Measurements from ENCODE around the gene ACOT11.

The ACOT11 gene

DNA sequence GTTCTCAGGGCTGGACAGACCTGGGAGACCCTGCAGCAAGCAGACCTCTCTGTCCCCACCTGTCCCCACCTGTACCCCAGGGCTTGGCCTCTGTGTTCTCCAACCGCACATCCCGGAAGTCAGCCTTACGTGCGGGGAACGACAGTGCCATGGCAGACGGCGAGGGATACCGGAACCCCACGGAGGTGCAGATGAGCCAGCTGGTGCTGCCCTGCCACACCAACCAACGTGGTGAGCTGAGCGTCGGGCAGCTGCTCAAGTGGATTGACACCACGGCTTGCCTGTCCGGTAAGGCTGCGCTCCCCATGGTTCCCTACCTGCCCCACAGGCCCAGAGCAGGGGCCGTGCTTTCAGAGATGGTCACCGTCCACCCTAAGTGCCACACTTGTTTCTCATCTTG, 36.5 kb downstream of the ACOT11 start:
- no peak for DNase-seq (ENCODE audit: low read depth in 3 of 3, low spot score in 1 of 3)

DNA sequence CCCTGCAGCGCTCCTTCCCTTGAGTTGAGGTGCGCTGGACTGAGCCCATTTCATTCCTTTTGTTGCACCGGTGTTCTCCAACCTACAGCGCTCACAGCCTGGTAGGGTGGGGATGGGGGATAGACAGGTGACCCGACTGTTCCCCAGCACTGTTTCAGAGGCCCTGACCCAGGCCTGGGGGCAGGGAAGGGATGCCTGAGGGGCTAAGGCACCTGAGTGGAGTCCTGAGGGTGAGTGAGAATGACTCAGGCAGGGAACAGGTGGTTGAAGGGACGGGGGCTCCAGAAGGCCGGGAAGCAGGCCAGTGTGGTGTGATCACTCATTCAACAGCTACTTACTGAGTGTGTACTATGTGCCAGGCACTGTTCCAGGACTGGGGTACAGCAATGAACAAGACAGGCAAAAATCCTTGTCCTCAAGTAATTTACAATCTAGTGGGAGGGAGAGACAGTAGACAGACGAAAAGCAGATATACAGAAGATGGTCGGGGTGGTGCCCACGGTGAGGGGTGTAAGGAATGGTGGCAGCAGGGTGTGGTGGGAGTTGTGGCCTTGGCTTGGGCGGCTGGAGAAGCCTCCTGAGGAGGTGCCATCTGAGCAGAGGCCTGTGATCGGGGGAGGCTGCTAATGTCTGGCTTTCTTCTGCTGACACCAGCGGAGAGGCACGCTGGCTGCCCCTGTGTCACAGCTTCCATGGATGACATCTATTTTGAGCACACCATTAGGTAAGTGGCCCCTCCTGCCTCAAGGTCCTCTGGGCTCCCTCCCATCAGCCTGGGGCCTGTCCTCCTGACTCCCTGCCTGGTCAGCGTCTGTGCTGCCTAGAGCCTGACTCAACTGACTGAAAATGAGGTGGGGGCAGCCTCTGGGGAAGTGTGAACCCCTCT, 37.4 kb downstream of the ACOT11 start:
- DNase-seq (ENCODE audit: low read depth in 3 of 3, low spot score in 1 of 3) = no peak

DNA sequence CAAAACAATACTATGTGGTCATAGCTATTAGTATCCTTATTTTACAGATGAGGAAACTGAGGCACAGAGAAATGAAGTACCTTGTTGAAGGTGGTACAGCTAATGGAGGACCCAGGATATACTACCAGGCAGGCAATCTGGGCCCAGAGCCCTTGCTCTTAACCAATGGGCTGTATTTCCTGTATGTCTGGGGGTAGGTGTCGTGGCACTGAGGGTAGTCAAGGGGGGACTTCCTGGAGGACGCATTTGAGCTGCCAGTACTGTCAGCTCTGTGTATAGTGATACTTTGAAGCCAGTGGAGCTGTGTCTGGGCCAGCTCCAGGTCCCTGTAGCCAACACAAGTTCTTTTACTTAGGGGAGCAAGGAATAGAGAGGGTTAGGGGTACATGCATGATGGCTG, 40.3 kb downstream of the ACOT11 start:
- no peak for DNase-seq (ENCODE audit: low read depth in 3 of 3, low spot score in 1 of 3)

DNA sequence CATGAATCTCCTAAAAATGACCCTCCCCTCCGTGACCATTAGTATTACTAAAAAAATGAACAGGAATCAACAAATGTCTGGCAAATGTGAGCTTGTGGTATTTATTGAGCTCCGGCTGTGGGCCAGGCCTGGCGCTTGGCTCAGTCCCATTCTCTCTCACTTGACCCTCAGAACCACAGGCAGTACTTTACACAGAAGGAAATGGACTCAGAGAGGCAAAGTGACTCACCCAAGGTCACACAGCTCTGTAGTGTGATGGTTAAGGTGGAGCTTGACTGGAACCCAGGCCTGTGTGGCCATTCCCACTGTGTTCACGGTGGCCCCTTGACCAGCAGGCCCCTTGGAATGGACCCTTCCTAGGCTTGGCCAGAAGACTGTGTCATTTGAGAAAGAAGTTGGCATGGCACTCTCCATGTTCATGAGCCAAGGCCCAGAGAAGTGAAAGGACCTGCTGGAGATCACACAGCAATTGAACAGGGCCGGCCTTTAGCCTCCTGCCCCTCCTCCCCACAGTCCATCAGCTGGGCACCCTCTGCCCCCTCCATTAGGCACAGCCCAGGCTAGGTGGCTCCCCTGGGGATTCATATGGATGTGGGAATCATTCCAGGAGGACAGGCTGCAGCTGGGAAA, 43.2 kb downstream of the ACOT11 start:
- DNase-seq (ENCODE audit: low read depth in 3 of 3, low spot score in 1 of 3) = no peak

DNA sequence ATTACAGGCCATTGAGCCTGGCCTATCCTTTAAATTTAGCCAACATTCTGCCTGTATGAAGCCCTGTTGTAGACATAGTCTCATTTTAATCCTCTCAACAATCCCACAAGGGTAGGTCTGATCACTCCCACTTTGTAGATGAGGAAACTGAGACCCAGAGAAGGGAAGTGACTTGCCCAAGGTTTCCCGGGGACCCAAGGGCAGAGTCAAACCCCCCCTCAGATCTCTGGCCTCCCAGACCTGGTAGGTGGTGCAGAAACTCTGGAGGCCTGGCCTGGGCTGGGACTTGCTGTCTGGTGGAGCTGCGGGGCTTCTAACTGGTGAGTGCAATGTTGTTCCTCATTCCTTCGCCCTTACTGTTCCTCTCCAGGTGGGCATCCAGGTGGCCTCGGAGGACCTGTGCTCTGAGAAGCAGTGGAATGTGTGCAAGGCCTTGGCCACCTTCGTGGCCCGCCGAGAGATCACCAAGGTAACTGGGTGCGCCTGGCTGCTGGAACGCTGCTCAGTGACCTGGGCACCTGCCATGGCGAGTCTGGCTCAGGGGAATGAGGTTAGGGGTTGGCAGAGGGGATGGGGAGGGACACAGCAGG, 45.6 kb downstream of the ACOT11 start:
- no peak for DNase-seq (ENCODE audit: low read depth in 3 of 3, low spot score in 1 of 3)

DNA sequence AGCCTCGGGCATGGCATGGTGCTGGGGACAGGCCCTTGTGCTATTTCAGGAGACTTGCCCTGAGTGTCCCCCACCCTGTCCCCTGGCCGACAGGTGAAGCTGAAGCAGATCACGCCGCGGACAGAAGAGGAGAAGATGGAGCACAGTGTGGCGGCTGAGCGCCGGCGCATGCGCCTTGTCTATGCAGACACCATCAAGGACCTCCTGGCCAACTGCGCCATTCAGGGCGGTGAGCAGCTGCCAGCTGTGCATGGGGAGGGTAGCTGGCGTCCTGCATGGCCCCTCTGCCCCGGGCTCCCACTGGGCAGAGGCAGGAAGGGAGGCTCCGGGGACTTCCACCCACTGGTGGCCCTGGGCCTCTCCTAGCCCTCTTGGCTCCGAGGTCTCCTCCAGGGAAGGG, 46.4 kb downstream of the ACOT11 start:
- DNase-seq (ENCODE audit: low read depth in 3 of 3, low spot score in 1 of 3) = no peak

DNA sequence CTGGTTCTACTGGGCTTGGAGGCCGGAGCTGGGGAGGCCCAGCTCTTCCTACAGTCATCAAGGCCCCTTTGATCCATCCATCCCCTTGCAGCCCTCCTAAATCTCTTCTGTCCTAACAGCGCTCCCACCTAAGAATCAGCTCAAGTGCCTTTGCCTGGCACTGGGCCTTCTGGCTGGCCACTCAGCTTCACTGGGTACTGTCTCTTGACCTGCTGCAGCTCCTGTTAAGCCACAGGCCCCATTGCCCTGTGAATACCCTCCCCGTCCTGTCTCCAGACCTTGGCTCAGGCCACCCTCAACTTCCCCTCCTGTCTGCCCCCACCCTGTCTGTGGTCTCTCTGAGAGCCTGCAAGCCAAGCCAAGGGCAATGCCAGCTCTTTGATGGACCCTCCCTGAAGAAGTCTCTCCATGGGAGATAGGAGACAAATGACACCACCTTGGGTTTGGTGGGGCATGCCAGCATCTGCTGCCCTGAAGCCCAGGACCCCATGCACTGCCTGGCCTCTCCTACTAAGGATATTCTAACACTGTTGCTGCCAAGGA, 48.0 kb downstream of the ACOT11 start:
- no peak for DNase-seq (ENCODE audit: low read depth in 3 of 3, low spot score in 1 of 3)

DNA sequence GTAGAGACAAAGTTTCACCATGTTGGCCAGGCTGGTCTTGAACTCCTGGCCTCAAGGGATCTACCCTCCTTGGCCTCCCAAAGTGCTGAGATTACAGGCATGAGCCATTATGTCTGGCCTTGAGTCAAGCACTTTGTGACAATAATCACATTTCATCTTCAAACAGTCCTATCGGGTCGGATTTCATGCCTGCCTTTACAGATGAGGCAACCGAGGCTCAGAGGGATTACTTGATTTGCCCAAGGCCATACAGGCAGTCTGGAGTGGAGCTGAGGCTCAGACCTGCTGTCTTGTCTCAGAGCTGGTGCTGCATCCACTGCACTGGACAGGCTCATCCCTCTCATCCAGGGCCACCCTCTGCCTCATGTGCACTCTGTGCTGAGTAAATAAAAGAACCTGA, 48.7 kb downstream of the ACOT11 start:
- DNase-seq (ENCODE audit: low read depth in 3 of 3, low spot score in 1 of 3) = no peak

DNA sequence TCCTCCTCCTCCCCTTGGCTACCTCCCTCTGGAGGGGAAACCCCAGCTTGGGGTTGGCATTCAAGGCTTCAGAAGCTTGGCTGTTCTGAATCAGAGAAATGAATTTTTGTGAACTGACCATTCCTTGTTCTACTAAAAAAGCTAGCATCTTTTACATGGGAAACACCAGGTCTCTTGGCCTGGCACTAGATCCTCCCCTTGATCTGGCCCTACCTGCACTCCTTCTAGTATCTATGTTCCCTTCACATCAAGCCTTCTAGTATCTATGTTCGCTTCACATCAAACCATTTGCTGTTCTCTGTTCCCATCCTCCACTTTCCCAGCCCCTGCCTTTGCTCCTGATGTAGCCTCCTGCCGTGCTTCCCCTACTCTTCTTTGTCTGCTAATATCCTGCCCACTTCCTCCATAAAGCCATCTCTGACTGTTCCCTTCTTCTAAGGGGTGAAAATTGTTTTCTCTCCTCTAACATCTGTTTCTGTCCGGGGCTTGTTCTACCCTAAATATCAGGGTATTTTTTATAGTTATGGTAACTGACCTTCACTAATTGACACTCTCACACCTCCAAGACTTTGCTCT, 49.5 kb downstream of the ACOT11 start:
- no peak for DNase-seq (ENCODE audit: low read depth in 3 of 3, low spot score in 1 of 3)

DNA sequence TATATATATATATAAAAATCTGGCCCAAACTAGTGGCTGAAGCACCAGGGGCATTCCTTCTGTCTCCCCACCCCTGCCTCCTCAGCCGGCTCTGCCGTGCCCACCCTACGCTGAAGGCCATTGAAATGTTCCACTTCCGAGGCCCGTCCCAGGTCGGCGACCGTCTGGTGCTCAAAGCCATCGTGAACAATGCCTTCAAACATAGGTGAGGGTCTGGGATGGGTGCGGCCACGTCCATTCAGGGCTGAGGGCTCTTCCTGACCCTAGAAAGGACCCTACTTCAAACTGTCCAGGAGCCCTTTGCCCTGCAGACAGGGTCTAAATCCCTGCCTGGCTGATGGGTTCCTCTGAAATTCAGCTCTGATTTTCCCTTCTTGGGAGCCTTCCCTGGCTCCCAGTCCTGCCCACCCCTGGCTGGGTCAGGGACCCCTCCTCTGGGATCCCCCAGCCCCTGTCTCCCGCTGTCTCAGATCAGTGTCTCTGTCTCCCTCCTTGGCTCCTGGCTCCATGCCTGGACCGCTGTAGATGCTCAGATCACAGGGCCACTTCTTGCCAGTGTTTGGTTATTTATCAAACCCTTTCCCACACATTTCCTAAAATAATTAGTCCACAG, 51.3 kb downstream of the ACOT11 start:
- no peak for DNase-seq (ENCODE audit: low read depth in 3 of 3, low spot score in 1 of 3)

DNA sequence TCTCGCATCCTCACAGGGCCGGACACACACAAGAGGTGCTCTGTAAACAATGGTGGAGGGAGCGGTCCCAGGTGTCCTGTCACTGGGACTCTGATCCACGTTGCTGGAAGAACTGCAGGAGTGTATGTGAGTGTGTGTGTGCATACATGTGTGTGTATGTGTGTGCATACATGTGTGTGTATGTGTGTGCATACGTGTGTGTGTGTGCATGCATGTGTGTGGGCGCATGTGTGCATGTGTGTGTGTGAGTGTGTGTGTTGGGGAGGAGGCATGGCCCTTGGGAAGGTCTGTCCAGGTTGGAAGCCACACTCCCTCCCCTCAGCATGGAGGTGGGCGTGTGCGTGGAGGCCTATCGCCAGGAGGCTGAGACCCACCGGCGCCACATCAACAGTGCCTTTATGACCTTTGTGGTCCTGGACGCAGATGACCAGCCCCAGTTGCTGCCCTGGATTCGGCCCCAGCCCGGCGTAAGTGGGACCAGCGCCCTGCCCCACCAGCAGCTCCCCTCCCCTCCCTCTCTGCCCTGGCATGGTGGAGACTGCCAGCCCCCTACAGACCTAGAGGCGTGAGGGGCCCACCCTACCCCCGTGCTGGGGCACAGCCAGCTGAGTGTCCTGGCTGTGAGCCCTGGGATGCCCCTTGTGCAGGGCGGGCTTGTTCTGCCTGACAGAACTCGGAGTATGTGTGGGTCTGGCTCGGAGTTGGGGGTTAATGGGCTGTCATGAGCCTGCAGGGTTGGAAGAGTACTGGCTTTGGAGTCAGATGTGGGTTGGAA, 53.1 kb downstream of the ACOT11 start:
- DNase-seq (ENCODE audit: low read depth in 3 of 3, low spot score in 1 of 3) = no peak

DNA sequence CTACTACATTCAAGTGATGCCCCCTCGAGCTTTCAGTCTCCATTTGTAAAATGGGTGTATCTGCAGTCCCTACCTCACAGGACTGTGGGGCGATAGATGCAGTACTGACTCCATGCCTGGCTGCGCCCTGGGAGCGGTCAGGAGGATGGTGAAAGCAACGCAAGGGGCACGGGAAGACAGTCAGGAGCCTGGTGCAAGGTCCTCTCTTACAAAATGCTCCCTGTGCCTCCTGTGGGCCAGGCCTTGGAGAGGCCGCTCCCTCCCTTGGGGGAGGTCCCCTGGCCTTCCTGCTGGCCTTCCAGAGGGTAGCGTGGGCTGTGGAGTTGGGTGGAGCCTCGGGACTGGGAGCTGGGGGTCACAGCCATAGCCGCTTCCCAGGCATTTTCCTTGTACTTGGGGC, 53.7 kb downstream of the ACOT11 start:
- DNase-seq (ENCODE audit: low read depth in 3 of 3, low spot score in 1 of 3) = no peak

DNA sequence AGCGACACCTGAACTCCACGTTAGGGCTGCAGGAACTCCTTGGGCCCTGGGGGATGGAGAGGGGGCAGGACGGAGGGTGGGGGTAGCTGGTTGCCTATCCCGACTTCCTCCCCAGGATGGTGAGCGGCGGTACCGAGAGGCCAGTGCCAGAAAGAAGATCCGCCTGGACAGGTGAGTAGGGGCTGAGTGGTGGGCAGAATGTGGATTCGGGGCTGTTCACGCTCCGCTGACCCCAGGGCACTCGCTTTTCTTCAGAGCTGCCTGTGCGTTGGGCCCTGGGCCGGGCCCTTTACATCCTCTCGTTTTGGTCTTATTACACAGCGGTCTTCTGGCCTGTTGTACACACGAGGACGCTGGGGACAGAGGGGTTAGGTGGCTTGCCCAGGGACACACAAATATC, 54.5 kb downstream of the ACOT11 start:
- DNase-seq (ENCODE audit: low read depth in 3 of 3, low spot score in 1 of 3) = no peak

DNA sequence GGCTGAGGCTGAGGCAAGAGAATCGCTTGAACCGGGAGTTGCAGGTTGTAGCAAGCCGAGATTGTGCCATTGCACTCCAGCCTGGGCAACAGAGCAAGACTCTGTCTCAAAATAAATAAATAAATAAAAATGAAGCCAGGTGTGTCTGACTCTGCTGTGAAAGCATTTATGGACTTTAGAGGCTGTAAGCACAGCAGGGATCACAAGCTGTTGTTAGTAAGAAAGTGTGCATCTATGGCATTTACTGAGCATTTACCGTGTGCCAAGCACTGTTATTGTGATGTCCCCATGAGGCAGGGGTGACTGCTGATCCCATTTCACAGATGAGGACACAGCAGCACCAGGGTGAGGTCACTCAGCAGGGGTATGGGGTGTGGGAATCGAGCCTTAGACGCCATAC, 55.2 kb downstream of the ACOT11 start:
- DNase-seq (ENCODE audit: low read depth in 3 of 3, low spot score in 1 of 3) = no peak

DNA sequence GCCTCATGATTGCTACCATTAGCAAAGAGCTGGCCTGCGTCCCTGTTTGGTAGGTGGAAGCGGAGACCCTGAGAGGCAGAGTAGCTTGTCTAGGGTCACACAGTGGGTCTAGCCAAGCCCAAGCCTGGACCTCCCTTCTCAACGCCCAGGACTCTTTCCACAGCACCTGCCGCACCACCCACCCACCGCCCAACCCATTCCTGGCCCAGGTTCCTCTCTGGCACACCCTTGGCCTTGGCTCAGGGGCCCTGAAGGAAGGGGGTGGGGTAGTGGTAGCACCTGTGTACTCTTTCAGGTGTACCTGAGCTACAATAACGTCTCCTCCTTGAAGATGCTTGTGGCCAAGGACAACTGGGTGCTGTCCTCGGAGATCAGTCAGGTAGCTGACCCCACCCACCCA, 56.0 kb downstream of the ACOT11 start:
- no peak for DNase-seq (ENCODE audit: low read depth in 3 of 3, low spot score in 1 of 3)

DNA sequence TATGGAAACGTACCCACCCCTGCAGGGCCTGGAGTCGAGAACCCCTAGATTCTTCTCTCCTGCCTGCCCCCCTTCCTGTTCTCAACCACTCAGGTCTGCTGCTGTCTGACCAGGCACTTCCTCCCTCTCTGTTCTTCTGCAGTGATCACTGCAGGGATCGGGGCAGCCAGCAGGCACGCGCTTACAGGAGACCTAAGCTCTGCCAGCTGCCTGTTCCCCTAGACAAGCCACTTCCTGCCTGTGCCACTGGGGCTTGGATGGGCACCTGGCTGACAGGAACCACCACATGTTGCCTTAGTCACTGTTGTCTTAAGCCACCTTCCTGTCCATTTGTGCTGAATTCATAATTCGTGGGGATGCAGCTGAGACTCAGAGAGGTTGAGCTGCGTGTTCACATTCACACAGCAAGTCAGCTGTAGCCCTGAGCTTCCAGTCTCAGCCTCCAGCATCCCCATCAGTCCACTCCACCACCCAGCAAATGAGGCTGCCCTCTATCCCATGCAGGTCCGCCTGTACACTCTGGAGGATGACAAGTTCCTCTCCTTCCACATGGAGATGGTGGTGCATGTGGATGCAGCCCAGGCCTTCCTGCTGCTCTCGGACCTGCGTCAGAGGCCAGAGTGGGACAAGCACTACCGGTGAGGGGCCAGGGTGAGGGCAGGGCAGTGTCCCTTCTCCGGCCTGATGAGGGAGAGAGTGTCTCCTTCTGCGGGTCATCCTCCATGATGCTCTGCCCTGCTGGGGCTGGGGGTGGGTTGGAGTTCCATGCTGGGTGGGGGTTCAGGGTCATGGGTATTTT, 56.7 kb downstream of the ACOT11 start:
- DNase-seq (ENCODE audit: low read depth in 3 of 3, low spot score in 1 of 3) = peak in 1 of 3 donors; percentile 1

DNA sequence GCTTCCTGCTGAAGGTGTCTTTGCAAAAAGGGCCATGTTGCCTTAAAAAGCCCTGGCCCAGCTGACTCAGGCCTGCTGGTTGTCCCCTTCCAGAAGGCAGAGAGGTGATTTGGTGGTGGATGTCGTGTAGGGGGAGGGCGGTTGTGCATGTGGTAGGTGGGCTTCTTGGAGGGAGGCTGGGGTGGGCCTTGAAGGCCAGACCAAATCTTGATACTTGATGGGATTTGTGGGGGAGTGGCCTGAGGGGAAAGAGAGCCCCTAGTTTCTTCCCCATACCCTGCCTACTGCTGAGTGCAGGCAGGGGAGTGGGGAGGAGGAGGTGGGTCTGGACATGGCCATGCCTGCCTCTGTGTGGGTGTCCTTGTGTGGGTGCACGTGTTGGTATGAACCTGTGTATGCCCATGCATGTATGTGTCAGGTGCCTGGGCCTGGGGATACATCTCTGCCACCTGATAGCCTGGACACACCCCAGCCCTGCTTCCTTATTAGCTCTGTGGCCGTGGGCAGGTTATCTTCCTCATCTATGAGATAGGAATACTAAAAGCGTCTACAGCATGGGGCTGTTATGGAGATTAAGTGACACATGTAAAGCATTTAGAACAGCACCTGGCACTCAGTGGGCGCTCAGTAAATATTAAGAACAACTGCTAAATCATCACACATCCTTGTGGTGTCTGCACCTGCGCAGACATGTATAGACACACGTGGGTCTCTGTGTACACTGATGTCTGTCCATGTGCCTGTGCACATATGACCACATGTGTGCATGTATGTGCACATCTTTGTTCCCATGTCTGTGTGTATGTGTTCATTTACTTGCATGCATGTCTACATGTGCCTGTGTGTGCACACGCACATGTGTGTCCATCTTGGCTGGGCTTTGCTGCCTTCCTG, 58.3 kb downstream of the ACOT11 start:
- DNase-seq (ENCODE audit: low read depth in 3 of 3, low spot score in 1 of 3) = no peak

DNA sequence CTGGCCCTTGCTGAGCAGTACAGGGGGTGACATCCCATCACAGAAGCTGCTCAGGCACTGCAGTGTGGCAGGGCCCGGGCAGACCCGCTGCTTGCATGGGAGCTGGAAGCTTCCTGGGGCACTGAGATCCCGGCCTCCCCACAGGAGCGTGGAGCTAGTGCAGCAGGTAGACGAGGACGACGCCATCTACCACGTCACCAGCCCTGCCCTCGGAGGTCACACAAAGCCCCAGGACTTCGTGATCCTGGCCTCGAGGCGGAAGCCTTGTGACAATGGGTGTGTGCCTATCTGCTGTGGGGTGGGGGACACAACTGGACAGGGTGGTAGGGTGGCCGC, 58.9 kb downstream of the ACOT11 start:
- DNase-seq (ENCODE audit: low read depth in 3 of 3, low spot score in 1 of 3) = no peak
